CD14-positive monocyte (primary cell): Measurements from ENCODE around the gene KIF1A. TPM values are rescaled to one million over a fixed set of nuclear protein-coding genes. Genes with fewer than 3 reads are reported as not detected.

Experiments
- DNase-seq, 3 donors: peaks; one replicate each; pipeline ENCODE4 v3.0.0-alpha.2; 2011 to 2022
- H2AFZ ChIP-seq: 2 replicates; pipeline ENCODE4 v1.6.0; 2012; ENCODE audit warnings: mild to moderate bottlenecking, low read depth, low read length, inconsistent platforms; ENCODE audit not compliant: insufficient read depth, poor library complexity, severe bottlenecking
- H3K27ac ChIP-seq, 2 donors: 1 replicate in 1 of 2; 2 replicates in 1 of 2; pipeline ENCODE4 v1.5.1; 2012 to 2013; ENCODE audit warnings: low read length in 2 of 2, control low read depth in 1 of 2, inconsistent platforms in 1 of 2, low read depth in 1 of 2, mild to moderate bottlenecking in 1 of 2
- H3K27me3 ChIP-seq, 2 donors: one replicate each; pipeline versions ENCODE4 v1.6.0 to v1.6.1; 2011 to 2013; ENCODE audit warnings: low read length in 2 of 2; ENCODE audit not compliant: control insufficient read depth in 2 of 2, insufficient read depth in 2 of 2
- H3K36me3 ChIP-seq, 2 donors: replicated peaks in 1 of 2; 1 replicate in 1 of 2; 2 replicates in 1 of 2; pipeline versions ENCODE4 v1.5.1 to v1.6.1; 2012 to 2013; ENCODE audit warnings: low read length in 2 of 2, control low read depth in 1 of 2, inconsistent platforms in 1 of 2, mild to moderate bottlenecking in 1 of 2; ENCODE audit not compliant: insufficient read depth in 2 of 2, control insufficient read depth in 1 of 2
- H3K4me1 ChIP-seq, 2 donors: 1 replicate in 1 of 2; 2 replicates in 1 of 2; pipeline versions ENCODE4 v1.5.1 to v1.6.1; 2012 to 2013; ENCODE audit warnings: low read length in 2 of 2, control low read depth in 1 of 2, inconsistent platforms in 1 of 2, mild to moderate bottlenecking in 1 of 2, moderate library complexity in 1 of 2; ENCODE audit not compliant: insufficient read depth in 2 of 2, control insufficient read depth in 1 of 2
- H3K4me2 ChIP-seq: replicated peaks from 2 replicates; pipeline ENCODE3; 2012; ENCODE audit warnings: low read length, moderate library complexity, mild to moderate bottlenecking; ENCODE audit not compliant: poor library complexity, severe bottlenecking; ENCODE audit errors: extremely low read depth
- H3K4me3 ChIP-seq, 3 experiments: fragments of 200-600 bp in 1 of 3; sonication (generic) in 1 of 3; replicated peaks in 1 of 3; 1 replicate in 2 of 3; 2 replicates in 1 of 3; pipeline ENCODE4 v1.5.1; 2011 to 2013; ENCODE audit warnings: low read length in 3 of 3, mild to moderate bottlenecking in 3 of 3, control low read depth in 2 of 3, low read depth in 2 of 3, inconsistent platforms in 1 of 3, moderate library complexity in 1 of 3
- H3K79me2 ChIP-seq: 2 replicates; pipeline ENCODE4 v1.6.0; 2012; ENCODE audit warnings: mild to moderate bottlenecking, control low read depth, inconsistent platforms, low read length, moderate library complexity; ENCODE audit not compliant: insufficient read depth
- H3K9ac ChIP-seq: 2 replicates; pipeline ENCODE4 v1.6.0; 2017; ENCODE audit warnings: low read length, mild to moderate bottlenecking; ENCODE audit not compliant: insufficient read depth, poor library complexity, severe bottlenecking
- H3K9me3 ChIP-seq, 2 donors: replicated peaks in 1 of 2; 1 replicate in 1 of 2; 2 replicates in 1 of 2; pipeline versions ENCODE4 v1.5.1 to v1.6.1; 2012 to 2013; ENCODE audit warnings: low read length in 2 of 2, control low read depth in 1 of 2; ENCODE audit not compliant: control insufficient read depth in 1 of 2, insufficient read depth in 1 of 2
- H4K20me1 ChIP-seq: 2 replicates; pipeline ENCODE4 v1.6.0; 2012; ENCODE audit warnings: mild to moderate bottlenecking, low read length, control low read depth, moderate library complexity; ENCODE audit not compliant: insufficient read depth
- H3K27ac Mint-ChIP-seq, 7 donors: one replicate each; pipeline ENCODE4 v1.8.0; 2020; ENCODE audit warnings: mild to moderate bottlenecking in 7 of 7, mixed read lengths in 7 of 7, moderate library complexity in 6 of 7, inconsistent platforms in 2 of 7
- H3K27me3 Mint-ChIP-seq, 3 donors: one replicate each; pipeline ENCODE4 v1.8.0; 2021 to 2022; ENCODE audit warnings: low read depth in 3 of 3, mild to moderate bottlenecking in 3 of 3, mixed read lengths in 3 of 3, moderate library complexity in 3 of 3, inconsistent platforms in 1 of 3
- H3K36me3 Mint-ChIP-seq, 2 donors: one replicate each; pipeline ENCODE4 v1.8.0; 2020; ENCODE audit warnings: mixed read lengths in 2 of 2, inconsistent platforms in 1 of 2, mild to moderate bottlenecking in 1 of 2
- H3K4me1 Mint-ChIP-seq: one replicate; pipeline ENCODE4 v1.8.0; 2020; ENCODE audit warnings: mild to moderate bottlenecking, mixed read lengths
- H3K4me3 Mint-ChIP-seq, 2 donors: one replicate each; pipeline ENCODE4 v1.8.0; 2020; ENCODE audit warnings: mild to moderate bottlenecking in 2 of 2, mixed read lengths in 2 of 2, moderate library complexity in 1 of 2
- H3K9me3 Mint-ChIP-seq, 7 donors: one replicate each; pipeline ENCODE4 v1.8.0; 2020 to 2022; ENCODE audit warnings: mixed read lengths in 7 of 7, mild to moderate bottlenecking in 6 of 7, moderate library complexity in 6 of 7, inconsistent platforms in 2 of 7
- CTCF ChIP-seq: fragments of 200-600 bp; IDR thresholded peaks from one replicate; pipeline ENCODE4 v1.8.0; 2022; ENCODE audit warnings: antibody characterized with exemption, mild to moderate bottlenecking
- WGBS: methylation state at CpG from one replicate; pipeline ENCODE4 v1.1.5; 2013; ENCODE audit warnings: missing lambda C conversion rate; ENCODE audit not compliant: insufficient coverage; 5-methylcytosine and 5-hydroxymethylcytosine counted together
- intact Hi-C, 2 donors: fragments of 100-400 bp; cut with micrococcal nuclease; formaldehyde crosslinking; loops; one replicate each; pipeline versions ENCODE4 v1.15.0 to v1.15.1; 2023
- polyA plus RNA-seq, 3 donors: library from polyadenylated mRNA; depleted of rRNA in 1 of 3; unstranded in 2 of 3; stranded (reverse) in 1 of 3; fragments of 300-500 nt in 2 of 3; fragments of >200 nt in 1 of 3; fragmentation: Illumina TruSeq in 2 of 3; gene quantifications; 1 replicate in 2 of 3; 2 replicates in 1 of 3; pipeline ENCODE4 v1.2.3, GENCODE V29; 2012 to 2021

Gene KIF1A
- polyA plus RNA-seq, 3 donors: not detected

DNA sequence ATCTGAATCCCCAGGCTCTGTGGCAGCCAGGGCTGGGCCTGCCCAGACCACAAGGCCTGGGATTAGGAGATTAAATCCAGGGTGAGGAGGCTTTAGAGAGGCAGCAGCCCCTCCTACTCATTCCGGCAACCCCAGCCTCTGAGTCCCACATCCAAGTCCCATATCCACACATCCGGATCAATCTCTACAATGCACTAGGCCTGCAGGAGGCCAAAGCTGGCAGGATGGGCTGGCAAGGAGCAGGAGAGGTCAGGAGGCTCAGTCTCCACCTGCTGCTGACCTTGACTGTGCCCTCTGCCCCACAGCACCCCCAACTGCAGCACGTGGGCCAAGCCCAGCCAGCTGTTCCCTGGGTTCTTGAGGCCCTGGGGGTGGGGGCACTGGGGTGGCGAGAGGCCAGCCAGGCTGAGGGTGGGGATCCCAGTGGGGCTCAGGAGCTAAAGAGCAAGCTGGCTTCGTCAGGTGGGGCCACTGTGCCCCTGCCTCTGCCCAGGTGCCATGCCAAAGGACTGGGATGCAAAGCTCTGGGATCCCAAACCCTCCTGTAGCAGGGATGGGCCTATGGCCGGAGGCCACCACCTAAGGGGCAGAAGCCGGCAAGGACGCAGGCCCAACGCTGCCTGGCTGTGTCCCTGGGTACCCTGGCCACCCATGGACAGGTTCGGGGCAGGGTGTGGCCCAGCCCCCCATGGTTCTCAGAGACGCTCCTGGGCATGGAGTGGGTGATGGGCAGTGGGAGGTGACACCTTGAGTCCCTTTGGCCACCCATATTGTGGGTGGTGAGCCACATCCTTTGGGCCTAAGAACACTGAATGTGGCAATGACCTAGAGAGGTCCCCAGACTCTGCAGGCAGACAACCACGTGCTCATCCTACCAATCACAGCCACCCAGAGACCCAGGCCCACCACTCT, 3.2 kb downstream of the KIF1A start:
- Histone ChIP-seq H3K27me3 (peaks cover 20 to 32% of the 10 kb centered on the region in 2 donors), H3K4me2 (no peak overlapping the region), H3K79me2 (no peaks in the 10 kb centered on the region), H3K9ac (no peak overlapping the region), H2AFZ (no peak overlapping the region), H3K4me3 (no peak overlapping the region), H3K4me1 (no peaks in the 10 kb centered on the region), H3K36me3 (no peaks in the 10 kb centered on the region), H4K20me1 (no peaks in the 10 kb centered on the region), H3K9me3 (peaks cover 19 to 28% of the 10 kb centered on the region in 2 donors), H3K27ac (no peak overlapping the region)
- Mint-ChIP-seq H3K4me3 (peak overlapping the region in 1 of 2 donors; percentile 44), H3K9me3 (peaks cover 18 to 34% (median 22%) of the 10 kb centered on the region in 7 donors), H3K4me1 (no peaks in the 10 kb centered on the region), H3K27me3 (peaks cover 32 to 61% (median 42%) of the 10 kb centered on the region in 3 donors), H3K36me3 (peaks cover 0 to 1% of the 10 kb centered on the region in 2 donors), H3K27ac (no peak overlapping the region)
- 88% methylated on average over 10 of the region's 12 CpGs for WGBS
- DNase-seq: no peak
- no peak for TF ChIP-seq CTCF
- intact Hi-C loops: no loop called here

DNA sequence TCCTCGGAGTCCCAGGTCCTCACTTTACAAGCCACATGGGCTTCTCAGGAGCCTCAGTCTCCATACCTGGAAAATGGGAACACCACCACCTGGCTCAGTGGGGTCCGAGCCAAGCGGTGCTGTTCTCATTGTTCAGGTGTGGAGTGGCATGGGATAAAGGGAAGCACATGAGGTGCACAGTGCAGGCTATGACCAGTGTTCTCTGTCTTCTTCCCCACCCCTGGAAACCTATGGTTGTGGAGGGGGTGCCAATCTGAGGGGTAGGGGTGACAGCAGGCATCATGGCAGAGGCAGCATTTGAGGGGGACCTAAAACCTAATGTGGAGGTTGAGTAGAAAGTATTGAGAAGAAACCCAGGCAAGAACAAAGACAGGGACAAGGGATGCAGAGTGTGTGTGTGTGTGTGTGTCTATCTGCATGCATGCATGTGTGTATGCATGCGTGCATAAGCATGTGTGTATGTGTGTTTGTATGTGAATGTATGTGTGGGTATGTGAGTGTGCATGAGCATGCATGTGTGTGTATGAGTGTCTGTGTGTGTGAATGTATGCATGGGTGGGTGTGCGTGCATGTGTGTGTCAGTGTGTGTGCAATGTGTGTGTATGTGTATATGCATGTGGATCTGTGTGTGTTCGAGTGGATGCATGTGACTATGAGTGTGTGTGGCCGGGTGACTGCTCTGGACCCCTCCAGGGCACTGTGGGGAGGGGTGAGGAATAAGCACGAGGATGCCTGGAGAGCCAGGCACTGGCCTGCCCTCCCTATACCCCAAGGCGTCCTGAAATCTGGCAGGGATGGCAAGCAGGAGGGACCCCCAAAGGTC, 4.0 kb downstream of the KIF1A start:
- DNase-seq: no peak
- Mint-ChIP-seq H3K9me3 (peaks cover 20 to 36% (median 28%) of the 10 kb centered on the region in 7 donors), H3K4me1 (no peaks in the 10 kb centered on the region), H3K27me3 (peaks cover 25 to 58% (median 33%) of the 10 kb centered on the region in 3 donors), H3K36me3 (peaks cover 0 to 1% of the 10 kb centered on the region in 2 donors), H3K4me3 (peak overlapping the region in 1 of 2 donors; percentile 44), H3K27ac (peak overlapping the region in 1 of 7 donors; percentile 36)
- intact Hi-C loops: no loop called here
- H4K20me1 ChIP-seq: no peaks in the 10 kb centered on the region
- no peak overlapping the region for H3K27ac ChIP-seq
- no peak overlapping the region for H3K4me3 ChIP-seq
- no peak overlapping the region for H3K9ac ChIP-seq
- peaks cover 12 to 24% of the 10 kb centered on the region in 2 donors for H3K27me3 ChIP-seq
- no peaks in the 10 kb centered on the region for H3K36me3 ChIP-seq
- no peak overlapping the region for H3K4me2 ChIP-seq
- peaks cover 21 to 28% of the 10 kb centered on the region in 2 donors for H3K9me3 ChIP-seq
- no peaks in the 10 kb centered on the region for H3K79me2 ChIP-seq
- no peak for TF ChIP-seq CTCF
- WGBS: 96% methylated on average over 4 of the region's 9 CpGs
- H2AFZ ChIP-seq: no peak overlapping the region
- H3K4me1 ChIP-seq: no peaks in the 10 kb centered on the region
